Measurements from ENCODE around the gene DUSP7.

Gene DUSP7

DNA sequence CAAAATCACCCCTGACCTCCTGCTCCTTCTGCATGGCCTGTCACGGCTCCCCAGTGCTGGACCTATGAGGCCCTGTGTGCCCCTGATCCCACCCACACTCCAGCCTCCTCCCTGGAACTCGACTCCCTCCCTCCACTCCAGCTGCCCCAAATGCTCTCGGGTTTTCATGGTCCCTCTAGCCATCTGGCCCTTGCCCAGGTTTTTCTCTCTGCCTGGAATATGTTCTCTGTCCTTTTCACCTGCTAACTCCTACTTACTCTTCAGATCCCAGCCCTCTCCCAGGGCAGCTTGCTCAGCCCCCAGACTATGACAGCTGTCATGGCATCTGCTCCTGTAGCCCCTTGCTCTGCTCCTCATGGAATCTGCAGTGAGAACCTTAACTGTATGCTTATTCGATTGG is 30.3 kb downstream of the DUSP7 start:
- no peak for DNase-seq (ENCODE audit: low read depth in 2 of 2)

DNA sequence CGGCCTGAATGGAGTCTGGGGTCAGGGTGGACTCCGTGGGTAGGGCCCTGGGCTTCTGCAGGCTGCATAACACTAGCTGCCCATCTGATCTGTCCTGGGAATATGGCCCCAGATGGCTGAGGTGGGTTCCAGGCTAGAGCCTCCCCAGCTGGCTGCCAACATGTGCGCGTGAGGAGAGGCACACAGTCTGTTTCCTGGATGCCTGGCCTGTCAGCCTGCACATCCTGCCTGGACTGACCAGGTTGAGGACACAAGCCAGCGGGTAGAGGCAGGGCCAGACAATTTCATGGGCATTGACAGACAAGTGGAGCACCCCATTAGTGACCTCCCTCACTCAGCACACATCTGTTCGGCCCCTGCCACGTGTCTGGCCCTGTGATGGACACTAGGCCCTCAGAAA is 30.9 kb downstream of the DUSP7 start:
- DNase-seq (ENCODE audit: low read depth in 2 of 2), result no peak

DNA sequence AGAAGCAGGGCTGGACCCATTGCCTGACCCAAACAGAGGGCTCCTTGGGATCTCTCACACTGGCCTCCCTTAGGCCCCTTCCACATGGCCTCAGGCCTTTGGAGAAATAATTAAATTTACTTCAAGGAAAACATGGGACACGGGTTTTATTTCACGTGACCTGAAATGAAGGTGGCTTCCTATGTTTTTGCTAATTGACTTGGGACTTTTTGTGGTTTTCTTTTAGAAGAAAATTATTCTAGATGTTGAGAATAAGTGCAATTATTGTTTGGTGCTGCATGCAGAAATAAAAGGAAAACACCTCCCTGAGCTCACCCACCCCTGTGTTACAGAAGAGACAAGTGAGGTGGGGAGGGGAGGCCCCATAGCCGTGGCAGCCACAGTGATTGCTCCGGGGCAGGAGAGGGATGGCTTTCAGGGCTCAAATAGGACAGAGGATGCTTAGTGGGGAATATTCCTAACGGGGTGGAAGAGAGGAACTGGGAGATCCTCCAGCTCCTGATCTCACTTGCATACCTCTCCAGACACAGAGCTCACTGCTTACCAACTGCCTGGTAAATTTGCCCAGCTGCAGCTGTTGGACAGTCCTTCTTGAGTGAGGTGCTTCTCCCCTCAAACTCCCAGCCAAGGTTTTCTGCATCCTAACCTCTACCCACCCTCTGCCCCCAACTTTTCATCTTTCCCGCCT is 31.5 kb downstream of the DUSP7 start:
- DNase-seq (ENCODE audit: low read depth in 2 of 2), result no peak

DNA sequence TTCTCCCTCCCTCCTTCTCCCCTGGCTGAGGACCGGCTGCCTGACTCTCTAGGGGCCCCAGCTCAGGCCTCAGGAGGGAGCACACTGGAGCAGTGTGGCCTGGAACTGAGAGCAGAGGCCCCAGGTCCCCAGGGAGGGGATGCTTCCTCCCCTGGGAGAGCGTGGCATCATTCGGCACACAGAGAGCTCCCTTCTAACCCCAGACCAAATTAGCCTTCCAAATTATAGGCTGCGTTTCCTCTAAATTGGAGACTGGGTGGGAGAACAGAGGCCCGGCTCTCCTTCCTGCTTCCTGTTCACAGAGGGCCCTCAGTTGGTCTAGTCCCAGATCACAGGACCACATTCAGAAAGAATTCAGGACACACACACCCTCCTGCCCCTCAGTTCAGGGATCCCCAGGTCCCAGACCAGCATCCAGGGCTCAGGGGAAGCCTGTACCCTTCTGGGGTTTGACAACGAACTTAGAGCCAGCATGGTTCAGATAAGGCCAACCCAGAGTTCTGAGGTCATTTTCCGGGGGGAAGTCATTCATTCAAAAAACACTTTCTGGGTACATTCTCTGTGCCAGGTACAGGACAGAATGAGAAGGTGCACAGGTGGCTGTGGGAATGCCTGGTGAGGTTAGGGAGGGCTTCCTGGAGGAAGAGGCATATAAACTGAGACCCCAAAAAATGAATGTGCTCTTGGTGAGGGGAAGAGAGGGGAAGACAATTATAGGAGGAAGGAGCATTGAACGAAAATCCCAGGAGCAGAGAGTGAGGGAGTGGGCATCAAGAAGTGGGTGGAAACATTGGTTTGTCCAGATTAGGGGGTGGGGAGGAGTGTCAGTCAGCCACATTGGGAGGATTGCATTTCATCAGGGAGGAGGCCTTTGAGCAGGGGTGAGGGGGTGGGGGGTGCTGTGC is 32.3 kb downstream of the DUSP7 start:
- DNase-seq (ENCODE audit: low read depth in 2 of 2), result no peak

DNA sequence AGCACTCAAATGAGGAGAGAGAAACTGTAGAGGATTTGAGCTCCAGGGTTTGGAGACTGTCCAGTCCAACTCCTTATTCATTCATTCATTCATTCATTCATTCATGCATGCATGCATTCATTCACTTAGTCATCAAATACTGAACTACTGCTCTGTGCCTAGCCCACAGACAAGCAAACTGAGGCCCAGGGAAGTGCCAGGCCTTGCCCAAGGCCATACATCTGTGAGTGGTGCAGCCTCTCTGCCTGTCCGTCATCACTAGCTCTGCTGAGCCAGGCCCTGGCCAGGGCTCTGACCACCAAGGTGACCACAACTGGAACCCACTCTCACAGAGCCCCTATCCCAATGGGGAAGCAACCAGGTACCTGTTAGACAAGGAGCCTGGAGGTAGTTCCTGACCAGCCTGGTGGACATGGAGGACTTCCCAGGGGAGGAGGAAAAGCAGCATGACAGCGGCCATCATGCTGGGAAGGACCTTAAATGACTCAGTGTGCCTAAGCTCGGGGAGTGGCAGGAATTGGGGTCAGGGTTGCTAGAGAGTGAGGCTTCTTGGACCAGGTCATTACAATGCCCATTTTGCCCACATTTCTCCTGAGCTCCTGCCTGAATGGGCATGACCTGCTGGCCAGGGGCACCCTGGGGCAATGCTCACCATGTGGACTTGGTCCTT is 33.1 kb downstream of the DUSP7 start:
- no peak for DNase-seq (ENCODE audit: low read depth in 2 of 2)

DNA sequence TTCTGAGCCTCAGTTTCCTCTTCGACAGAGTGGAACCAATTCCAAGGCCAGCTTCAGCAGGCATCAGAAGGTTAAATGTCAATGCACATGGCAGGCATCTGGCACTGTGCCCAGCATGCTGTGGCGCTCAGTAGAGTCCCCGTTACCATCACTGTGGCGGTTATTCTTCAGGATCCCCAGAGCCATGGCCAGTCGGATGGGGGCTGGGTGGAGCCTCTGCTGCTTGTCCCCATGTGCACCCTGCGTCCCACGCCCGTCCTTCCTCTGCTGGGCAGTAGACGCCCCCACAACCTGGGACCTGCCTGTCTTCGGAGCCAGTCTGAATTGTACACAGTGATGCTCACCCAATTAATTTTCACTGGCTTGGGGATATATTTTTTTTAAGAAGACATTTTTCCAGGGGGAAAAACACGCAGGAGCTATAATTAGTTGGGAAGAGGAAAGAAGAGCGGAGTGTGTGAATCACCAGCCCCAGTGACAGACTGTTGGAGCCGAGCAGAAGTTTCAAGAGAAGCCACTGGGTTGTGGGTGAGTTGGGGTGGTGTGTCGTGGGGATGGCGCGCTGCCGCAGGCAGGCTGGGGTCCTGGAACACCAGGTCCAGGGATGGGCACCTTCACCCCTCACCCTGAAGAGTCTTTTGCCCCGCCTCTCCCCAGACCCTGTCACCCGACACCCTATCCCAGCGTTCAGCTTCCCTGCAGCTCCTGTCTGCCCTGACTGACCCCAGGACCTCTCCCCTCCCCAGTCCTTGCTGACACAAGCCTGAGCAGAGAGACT is 33.9 kb downstream of the DUSP7 start:
- no peak for DNase-seq (ENCODE audit: low read depth in 2 of 2)

DNA sequence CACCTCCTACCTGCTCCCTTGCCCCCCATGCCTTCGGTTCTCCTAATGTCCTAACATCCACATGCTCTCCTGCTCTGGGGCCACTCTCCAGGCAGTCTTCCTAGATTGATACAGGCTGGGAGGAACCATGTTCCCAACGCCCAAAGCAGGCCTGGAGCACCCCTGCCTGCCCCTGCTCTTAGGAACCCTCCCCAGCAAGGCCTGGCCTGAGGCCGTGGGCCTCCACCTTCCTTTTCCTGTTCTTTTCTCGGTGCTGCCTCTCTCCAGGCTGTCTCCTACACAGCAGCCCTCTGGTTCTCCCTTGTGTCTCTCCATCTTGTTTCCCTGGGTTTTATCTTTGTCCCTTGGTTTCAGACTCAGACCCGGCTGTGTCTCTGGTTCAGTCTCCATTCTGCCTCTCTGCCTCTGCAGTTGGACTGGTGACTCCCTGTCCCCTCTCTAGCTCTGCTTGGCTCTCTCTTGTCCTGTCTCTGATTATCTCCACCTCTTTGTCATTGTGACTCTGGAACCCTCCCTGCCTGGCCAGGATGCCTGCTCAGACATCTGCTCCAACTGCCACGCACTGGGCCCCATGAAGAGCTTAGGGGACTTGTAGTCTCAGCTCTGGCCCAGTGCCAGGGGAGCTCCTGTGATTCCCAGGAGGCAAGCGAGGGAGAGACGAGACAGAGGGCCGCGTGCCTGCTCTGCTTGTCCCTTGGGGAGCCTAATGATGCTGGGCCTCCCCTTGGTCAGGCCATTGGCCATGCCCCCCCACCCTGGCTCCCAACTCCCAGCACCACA is 34.7 kb downstream of the DUSP7 start:
- no peak for DNase-seq (ENCODE audit: low read depth in 2 of 2)

DNA sequence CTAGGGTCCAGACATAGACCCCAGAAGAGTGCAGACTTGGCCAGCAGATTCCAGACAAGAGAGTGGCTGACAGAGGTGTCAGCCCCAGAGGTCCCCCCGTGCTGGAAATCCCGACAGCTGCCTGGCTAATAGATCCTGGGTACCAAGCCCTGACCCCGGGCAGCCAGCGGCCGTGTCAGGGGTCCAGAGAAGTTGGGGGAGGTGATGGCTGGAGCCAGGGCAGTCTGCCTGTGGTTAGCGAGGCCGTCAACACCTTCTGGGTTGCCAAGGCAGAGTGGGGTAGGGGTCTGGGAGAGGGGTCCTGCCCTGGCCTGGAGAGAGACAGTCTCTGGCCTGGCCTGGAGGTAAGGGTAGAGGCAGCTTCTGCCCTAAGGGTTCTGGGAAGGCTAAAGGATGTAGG is 35.6 kb downstream of the DUSP7 start:
- no peak for DNase-seq (ENCODE audit: low read depth in 2 of 2)

DNA sequence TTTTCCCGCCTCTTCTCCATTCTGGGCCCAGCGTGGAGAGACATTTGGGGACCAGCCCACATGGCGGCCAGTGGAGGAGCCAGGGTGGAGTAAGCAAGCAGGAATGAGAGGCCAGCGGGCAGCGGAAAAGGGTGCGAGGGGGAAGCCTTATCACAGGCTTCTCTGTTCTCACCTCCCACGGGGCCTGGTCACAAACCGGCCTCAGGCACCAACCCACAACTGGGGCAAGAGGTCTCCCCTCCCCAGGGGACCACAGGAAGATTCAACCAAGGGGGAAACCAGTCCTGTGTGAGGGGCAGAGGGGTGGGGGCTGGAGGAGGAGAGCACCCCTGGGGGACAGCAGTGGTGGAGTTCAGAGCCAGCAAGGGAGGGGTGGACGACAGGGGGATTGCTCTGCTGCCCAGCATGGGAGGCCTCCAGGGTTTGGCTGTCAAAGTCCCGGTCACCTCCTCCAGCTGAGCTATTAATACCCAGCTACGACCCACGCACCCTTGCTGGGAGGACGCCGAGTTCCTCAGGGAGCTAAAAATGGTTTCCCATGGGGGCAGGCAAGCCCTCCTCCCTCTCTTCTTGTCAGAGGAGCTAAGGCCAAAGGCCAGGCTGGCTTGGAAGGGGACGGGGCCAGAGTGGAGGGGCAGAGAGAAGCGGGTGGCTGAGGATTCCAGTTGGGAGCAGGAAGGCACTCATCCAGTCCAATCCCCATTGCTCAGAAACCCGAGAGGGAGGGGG is 36.9 kb downstream of the DUSP7 start:
- DNase-seq (ENCODE audit: low read depth in 2 of 2), result no peak

DNA sequence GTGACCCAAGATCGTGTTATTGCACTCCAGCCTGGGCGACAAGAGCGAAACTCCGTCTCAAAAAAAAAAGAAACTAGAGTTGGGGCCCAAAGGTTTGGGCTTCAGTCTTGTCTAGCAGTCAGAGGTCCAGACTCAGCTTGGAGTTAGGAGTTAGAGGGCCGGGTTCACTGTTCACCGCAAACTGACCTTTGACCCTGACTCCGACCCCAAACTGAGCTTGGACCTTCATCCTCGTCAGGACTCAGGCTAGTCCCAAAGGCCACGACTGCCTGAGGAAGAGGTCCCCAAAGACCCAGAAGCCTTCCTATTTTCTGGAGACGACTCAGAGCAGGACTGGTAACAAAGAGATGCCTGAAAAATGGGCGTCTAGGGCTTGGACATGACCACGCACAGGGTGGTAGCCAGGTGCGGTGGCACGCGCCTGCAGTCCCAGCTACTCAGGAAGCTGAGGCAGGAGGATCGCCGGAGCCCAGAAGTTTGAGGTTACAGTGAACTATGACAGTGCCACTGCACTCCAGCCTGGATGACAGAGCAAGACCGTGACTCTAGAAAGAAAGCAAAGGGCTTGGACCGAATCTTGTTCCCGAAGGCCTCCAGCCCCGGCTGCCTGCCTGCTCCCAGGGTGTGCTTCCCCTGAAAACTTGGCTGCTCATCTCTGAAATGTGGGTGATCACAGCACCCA is 37.9 kb downstream of the DUSP7 start:
- no peak for DNase-seq (ENCODE audit: low read depth in 2 of 2)

DNA sequence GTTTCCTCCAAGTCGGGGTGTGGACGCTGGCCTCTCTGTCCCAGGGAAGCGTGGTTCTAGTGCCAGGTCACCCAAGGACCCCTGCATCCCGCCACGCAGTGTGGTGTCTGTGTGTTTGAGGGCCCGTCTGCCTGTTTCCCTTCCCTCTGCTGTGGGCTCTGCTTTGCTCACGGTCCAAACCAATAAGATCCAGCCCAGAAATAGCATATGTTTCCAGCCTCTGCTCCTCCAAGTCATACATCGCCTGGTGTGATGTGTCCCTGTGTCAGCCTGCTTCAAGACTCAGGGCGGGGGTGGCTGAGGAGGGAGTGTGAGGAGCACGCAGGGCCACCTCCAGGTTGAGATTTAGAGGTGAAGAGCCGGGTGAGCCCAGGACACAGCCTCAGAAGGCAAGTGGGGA is 38.8 kb downstream of the DUSP7 start:
- DNase-seq (ENCODE audit: low read depth in 2 of 2), result no peak

DNA sequence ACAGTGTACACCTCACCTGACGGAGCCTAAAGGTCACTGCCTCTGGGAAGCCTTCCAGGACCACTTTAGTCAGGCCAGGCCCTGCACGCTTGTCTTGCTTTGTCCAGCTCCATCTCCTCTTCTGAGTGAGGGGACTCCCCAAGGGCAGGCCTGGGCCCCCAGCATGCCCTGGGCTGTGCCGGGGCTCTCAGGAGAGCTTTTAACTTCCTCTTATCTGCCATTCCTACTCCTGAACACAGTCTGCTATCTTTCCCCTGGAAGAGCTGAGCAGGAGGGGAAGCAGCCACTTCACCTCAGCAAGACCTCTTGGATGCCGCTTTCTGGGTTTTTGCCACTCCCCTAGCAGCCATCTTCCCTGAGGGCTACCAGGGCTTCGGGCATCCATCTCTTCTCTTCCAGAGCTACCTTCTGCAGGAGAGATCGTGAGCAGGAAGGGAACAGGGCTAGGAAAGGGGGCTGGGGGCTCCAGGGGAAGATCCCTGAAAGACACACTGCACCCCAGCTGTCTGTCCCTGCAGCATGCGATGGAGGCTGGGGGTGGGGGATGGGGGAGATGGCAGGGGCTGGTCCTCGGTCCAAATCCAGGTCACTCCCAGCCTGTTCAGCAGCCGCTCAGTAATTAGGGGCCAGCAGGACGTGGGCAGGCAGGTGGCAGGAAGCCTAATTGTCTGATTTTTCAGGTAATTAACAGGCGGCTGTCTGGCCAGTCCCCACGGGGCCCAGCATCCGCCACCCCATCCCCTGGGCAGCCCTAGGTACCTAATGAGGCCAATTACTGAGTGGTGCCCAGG is 40.7 kb downstream of the DUSP7 start:
- DNase-seq (ENCODE audit: low read depth in 2 of 2), result no peak

DNA sequence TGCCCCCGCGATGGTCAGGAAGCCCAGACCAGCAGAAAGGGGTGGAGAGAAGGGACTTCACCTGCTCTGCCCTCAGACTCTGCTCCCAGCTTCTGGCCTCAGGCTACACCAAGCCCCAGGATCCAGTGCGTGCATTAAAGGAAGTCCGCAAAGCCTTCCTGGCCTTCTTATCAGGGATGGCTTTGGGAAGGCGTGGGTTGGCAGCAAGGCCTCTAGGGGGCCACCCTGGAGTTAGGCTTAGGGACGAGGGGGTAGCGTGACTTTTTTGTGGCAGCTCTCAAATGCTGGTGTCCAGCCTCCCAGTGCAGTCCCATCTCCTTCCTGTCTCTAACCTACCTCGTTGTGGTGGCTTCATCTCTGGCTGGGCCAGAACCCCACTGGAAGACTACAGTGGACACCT is 41.8 kb downstream of the DUSP7 start:
- no peak for DNase-seq (ENCODE audit: low read depth in 2 of 2)

DNA sequence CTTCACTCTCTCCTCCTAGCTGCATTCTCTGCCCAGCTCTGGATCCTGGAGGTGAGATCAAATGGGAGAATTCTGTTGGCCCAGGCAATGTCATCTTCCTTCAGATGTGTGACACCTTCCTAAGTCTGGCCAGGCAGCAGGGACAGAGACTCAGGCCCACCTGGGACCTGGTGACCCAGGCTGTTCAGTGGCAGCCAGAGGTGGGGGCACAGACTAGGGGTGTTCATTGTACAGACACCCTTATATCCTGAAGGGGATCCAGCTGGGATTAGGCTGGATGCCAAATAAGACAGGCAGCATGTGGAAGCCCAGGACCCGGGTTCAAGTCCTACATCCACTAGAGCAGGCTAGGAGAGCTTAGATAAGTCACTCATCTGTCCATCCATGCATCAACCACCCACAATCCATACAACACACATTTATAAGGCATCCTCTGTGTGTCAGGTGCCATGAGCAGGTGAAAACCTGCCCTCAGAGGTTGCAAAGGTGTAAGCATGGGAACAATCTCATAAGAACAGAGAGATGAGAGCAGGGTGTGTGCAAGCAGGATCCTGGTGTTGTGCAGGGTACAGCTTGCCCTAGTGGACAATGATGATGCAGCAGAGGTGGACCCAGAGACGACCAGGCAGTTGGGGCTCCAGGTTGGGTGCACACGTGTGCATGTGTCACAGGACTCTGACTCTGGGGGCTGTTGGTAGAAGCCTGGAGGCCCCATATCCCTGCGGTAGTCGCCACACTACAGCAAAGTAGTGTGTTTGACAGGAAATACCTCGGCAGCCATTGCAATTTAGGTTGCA is 42.4 kb downstream of the DUSP7 start:
- no peak for DNase-seq (ENCODE audit: low read depth in 2 of 2)

DNA sequence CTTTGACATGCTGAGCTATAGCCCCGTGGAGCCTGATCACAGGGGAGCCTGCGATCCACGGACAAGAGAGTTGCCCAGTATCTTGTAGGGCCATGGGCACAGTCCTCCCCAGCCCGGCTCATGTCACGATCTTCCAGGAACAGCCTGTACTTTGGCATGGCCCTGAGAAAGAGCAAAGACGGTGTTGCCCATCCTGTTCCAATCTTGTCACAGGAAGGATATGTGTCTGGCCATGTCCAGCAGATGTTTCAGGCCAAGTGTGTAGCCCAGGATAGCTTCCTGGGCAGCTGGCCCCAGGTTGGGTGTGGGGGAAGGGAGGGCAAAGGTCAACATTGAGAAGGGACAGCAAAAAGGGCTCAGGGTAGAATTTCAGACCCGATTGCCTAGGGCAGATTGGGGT is 43.7 kb downstream of the DUSP7 start:
- DNase-seq (ENCODE audit: low read depth in 2 of 2), result no peak

DNA sequence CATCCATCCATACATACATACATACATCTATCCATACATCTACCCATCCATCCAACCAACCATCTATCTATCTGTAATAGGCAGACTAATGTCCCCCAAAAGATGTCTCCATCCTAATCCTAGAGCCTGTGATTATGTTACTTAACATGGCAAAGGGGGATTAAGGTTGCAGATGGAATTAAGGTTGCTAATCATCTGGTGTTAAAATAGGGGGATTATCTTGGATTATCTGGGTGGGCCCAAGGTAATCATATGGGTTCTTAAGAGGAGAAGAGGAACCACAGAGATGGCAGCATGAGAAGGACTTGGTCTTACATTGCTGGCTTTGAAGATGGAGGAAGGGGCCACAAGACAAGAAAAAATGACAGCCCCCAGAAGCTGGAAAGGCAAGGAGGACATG is 45.9 kb downstream of the DUSP7 start:
- DNase-seq (ENCODE audit: low read depth in 2 of 2), result no peak

DNA sequence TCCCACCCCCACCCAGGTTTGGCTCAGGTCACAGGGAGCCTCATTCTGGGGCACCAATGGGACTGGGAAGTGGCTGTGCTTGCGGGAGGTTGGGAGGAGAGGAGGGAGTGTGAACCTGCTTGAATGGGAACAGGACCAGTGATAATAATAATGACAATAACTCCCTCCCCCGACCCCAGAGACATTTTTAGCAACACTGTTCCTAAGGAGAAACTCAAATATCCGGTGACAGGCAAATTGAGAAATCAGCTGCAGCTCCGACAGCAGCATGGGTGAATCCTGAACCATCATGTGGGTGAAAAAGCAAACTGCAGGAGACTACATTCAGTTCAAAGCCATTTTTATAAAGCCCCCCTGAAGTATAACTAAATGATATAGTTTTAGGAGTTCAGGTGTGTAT is 49.1 kb downstream of the DUSP7 start:
- no peak for DNase-seq (ENCODE audit: low read depth in 2 of 2)

DNA sequence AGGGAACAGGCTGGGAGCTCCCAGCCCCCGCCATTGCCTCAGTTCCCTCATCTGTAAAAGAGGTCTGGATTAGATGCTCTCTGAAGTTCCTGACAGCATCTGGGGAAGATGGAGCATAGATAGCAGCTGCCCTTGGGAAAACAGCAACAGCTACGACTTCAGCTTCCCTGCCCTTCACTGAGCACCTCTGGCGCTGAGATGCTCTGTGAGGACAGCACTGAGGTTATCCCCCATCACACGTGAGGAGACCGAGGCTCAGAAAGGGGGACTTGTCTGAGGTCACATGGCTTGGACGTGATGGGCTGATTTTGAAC is 49.6 kb downstream of the DUSP7 start:
- no peak for DNase-seq (ENCODE audit: low read depth in 2 of 2)

Measured in activated CD4-positive, alpha-beta T cell treated with anti-CD3 and anti-CD28 coated beads for 24 hours (primary cell).